CD4-positive, alpha-beta T cell treated with Interleukin-4 for 4 hours (primary cell): Measurements from ENCODE around the gene NPLOC4.

Source experiments
- DNase-seq: peaks from one replicate; pipeline ENCODE4 v3.0.0-alpha.2; 2020

The NPLOC4 gene

GRCh38 chr17:81660441-81660840 is 23.5 kb upstream of the NPLOC4 start:
- no peak for DNase-seq

- no peak for DNase-seq
Observed at GRCh38 chr17:81659038-81659437, 22.1 kb upstream of the NPLOC4 start.

- no peak for DNase-seq
Observed at GRCh38 chr17:81656835-81657234, 19.9 kb upstream of the NPLOC4 start.

GRCh38 chr17:81656118-81656743 is 19.3 kb upstream of the NPLOC4 start, which contains the start of gene PDE6G:
TSS of gene PDE6G (minus strand) at chr17:81656542. CDS start at chr17:81653305, 3,237 bp downstream.
- no peak for DNase-seq

- DNase-seq, result no peak
Observed at GRCh38 chr17:81655378-81656117, 18.6 kb upstream of the NPLOC4 start.

- no peak for DNase-seq
Observed at GRCh38 chr17:81652906-81653771, 16.2 kb upstream of the NPLOC4 start.

GRCh38 chr17:81651692-81652091 is 14.8 kb upstream of the NPLOC4 start:
- no peak for DNase-seq

GRCh38 chr17:81650951-81651350 is 14.0 kb upstream of the NPLOC4 start:
- no peak for DNase-seq

- DNase-seq, result no peak
Observed at GRCh38 chr17:81648707-81649085, 11.8 kb upstream of the NPLOC4 start.

- DNase-seq, result no peak
Observed at GRCh38 chr17:81648013-81648706, 11.2 kb upstream of the NPLOC4 start.

GRCh38 chr17:81647640-81648012 is 10.7 kb upstream of the NPLOC4 start:
- no peak for DNase-seq

- no peak for DNase-seq
Observed at GRCh38 chr17:81646869-81647600, 10.1 kb upstream of the NPLOC4 start.

GRCh38 chr17:81644976-81645952 is 8.4 kb upstream of the NPLOC4 start:
- DNase-seq, result no peak

- DNase-seq, result no peak
Observed at GRCh38 chr17:81644496-81644895, 7.6 kb upstream of the NPLOC4 start.

GRCh38 chr17:81641825-81642489 is 5.0 kb upstream of the NPLOC4 start:
- DNase-seq, result no peak

- DNase-seq, result no peak
Observed at GRCh38 chr17:81640011-81640410, 3.1 kb upstream of the NPLOC4 start.

GRCh38 chr17:81638683-81639082 is 1.8 kb upstream of the NPLOC4 start:
- no peak for DNase-seq

GRCh38 chr17:81635973-81636504 is 873 bp downstream of the NPLOC4 start:
- no peak for DNase-seq

GRCh38 chr17:81635431-81635830 is 1.5 kb downstream of the NPLOC4 start:
- no peak for DNase-seq

GRCh38 chr17:81631482-81631881 is 5.4 kb downstream of the NPLOC4 start:
- no peak for DNase-seq
